ENCODE measurements around the gene HEG1.

- TF ChIP-seq, protein P1, sequence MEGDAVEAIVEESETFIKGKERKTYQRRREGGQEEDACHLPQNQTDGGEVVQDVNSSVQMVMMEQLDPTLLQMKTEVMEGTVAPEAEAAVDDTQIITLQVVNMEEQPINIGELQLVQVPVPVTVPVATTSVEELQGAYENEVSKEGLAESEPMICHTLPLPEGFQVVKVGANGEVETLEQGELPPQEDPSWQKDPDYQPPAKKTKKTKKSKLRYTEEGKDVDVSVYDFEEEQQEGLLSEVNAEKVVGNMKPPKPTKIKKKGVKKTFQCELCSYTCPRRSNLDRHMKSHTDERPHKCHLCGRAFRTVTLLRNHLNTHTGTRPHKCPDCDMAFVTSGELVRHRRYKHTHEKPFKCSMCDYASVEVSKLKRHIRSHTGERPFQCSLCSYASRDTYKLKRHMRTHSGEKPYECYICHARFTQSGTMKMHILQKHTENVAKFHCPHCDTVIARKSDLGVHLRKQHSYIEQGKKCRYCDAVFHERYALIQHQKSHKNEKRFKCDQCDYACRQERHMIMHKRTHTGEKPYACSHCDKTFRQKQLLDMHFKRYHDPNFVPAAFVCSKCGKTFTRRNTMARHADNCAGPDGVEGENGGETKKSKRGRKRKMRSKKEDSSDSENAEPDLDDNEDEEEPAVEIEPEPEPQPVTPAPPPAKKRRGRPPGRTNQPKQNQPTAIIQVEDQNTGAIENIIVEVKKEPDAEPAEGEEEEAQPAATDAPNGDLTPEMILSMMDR (conservative IDR thresholded peaks at IDR 0.05; ENCODE audit: low read depth, low read length), result no peak
- no peak for TF ChIP-seq EZH2 (IDR thresholded peaks at IDR 0.05; ENCODE audit: borderline replicate concordance, low read depth, low read length, poor library complexity, severe bottlenecking)
Measured at GRCh38 chr3:125078951-125079674, 23.3 kb upstream of the HEG1 start.

Data from A673 (cell line).